ENCODE measurements around the gene LIN7C.
"Not testable (repeated sequence)": the region's sequence is repeated elsewhere in the genome, so short reads cannot be mapped to it uniquely, and the experiment has no call there.

The LIN7C gene

GRCh38 chr11:27520226-27520625 is 13.7 kb upstream of the LIN7C start:
- H3K27me3 ChIP-seq (ENCODE audit: insufficient read depth, low read length, poor library complexity, severe bottlenecking), result no peaks in the 10 kb centered on the region
- no peaks in the 10 kb centered on the region for H3K79me2 ChIP-seq (ENCODE audit: insufficient read depth, low read length)
- no peak overlapping the region for H3K4me2 ChIP-seq (ENCODE audit: low read depth, low read length, poor library complexity, severe bottlenecking)
- no peaks in the 10 kb centered on the region for H3K9me2 ChIP-seq (replicated peaks; ENCODE audit: low read depth, low read length)
- H4K20me1 ChIP-seq (ENCODE audit: insufficient read depth, low read length, poor library complexity, severe bottlenecking), result no peaks in the 10 kb centered on the region
- no peaks in the 10 kb centered on the region for H3F3A ChIP-seq (ENCODE audit: low read depth)
- H3K4me3 ChIP-seq (ENCODE audit: low read length, poor library complexity, severe bottlenecking), result no peak overlapping the region
- H3K9ac ChIP-seq (ENCODE audit: low read depth, low read length, poor library complexity, severe bottlenecking), result no peak overlapping the region
- H2AFZ ChIP-seq (ENCODE audit: low read length), result no peak overlapping the region
- H3K4me1 ChIP-seq (ENCODE audit: insufficient read depth, low read length, poor library complexity, severe bottlenecking), result no peaks in the 10 kb centered on the region
- TF ChIP-seq CTCF (conservative IDR thresholded peaks at IDR 0.05; ENCODE audit: low read length), result no peak
- TF ChIP-seq EZH2phosphoT487 (IDR thresholded peaks at IDR 0.05; ENCODE audit: borderline replicate concordance), result no peak
- H3K36me3 ChIP-seq (ENCODE audit: insufficient read depth, low read length), result no peaks in the 10 kb centered on the region
- H3K9me3 ChIP-seq (ENCODE audit: insufficient read depth, low read depth, low read length), result no peaks in the 10 kb centered on the region

GRCh38 chr11:27518518-27518917 is 11.9 kb upstream of the LIN7C start:
- Histone ChIP-seq H3K9me3 (ENCODE audit: insufficient read depth, low read depth, low read length) (no peaks in the 10 kb centered on the region), H3K27me3 (ENCODE audit: insufficient read depth, low read length, poor library complexity, severe bottlenecking) (no peaks in the 10 kb centered on the region), H3K9ac (ENCODE audit: low read depth, low read length, poor library complexity, severe bottlenecking) (no peak overlapping the region), H3K4me2 (ENCODE audit: low read depth, low read length, poor library complexity, severe bottlenecking) (no peak overlapping the region), H4K20me1 (ENCODE audit: insufficient read depth, low read length, poor library complexity, severe bottlenecking) (no peaks in the 10 kb centered on the region), H2AFZ (ENCODE audit: low read length) (no peak overlapping the region), H3K79me2 (ENCODE audit: insufficient read depth, low read length) (no peaks in the 10 kb centered on the region), H3K36me3 (ENCODE audit: insufficient read depth, low read length) (no peaks in the 10 kb centered on the region), H3K4me1 (ENCODE audit: insufficient read depth, low read length, poor library complexity, severe bottlenecking) (no peaks in the 10 kb centered on the region), H3K4me3 (ENCODE audit: low read length, poor library complexity, severe bottlenecking) (no peak overlapping the region), H3F3A (ENCODE audit: low read depth) (no peaks in the 10 kb centered on the region), H3K9me2 (replicated peaks; ENCODE audit: low read depth, low read length) (no peaks in the 10 kb centered on the region)
- no peak for TF ChIP-seq CTCF (conservative IDR thresholded peaks at IDR 0.05; ENCODE audit: low read length)
- TF ChIP-seq EZH2phosphoT487 (IDR thresholded peaks at IDR 0.05; ENCODE audit: borderline replicate concordance), result no peak

GRCh38 chr11:27517490-27517889 is 10.9 kb upstream of the LIN7C start:
- not testable (repeated sequence) for H3K9me2 ChIP-seq (replicated peaks; ENCODE audit: low read depth, low read length); H3K9ac ChIP-seq (ENCODE audit: low read depth, low read length, poor library complexity, severe bottlenecking); H3F3A ChIP-seq (ENCODE audit: low read depth); H3K4me1 ChIP-seq (ENCODE audit: insufficient read depth, low read length, poor library complexity, severe bottlenecking); H3K79me2 ChIP-seq (ENCODE audit: insufficient read depth, low read length); H3K36me3 ChIP-seq (ENCODE audit: insufficient read depth, low read length); H3K4me2 ChIP-seq (ENCODE audit: low read depth, low read length, poor library complexity, severe bottlenecking); H2AFZ ChIP-seq (ENCODE audit: low read length); H4K20me1 ChIP-seq (ENCODE audit: insufficient read depth, low read length, poor library complexity, severe bottlenecking); H3K9me3 ChIP-seq (ENCODE audit: insufficient read depth, low read depth, low read length); H3K4me3 ChIP-seq (ENCODE audit: low read length, poor library complexity, severe bottlenecking); H3K27me3 ChIP-seq (ENCODE audit: insufficient read depth, low read length, poor library complexity, severe bottlenecking)

GRCh38 chr11:27514558-27514957 is 8.0 kb upstream of the LIN7C start:
- no peaks in the 10 kb centered on the region for H3K79me2 ChIP-seq (ENCODE audit: insufficient read depth, low read length)
- no peaks in the 10 kb centered on the region for H3K9me3 ChIP-seq (ENCODE audit: insufficient read depth, low read depth, low read length)
- H3K36me3 ChIP-seq (ENCODE audit: insufficient read depth, low read length), result no peaks in the 10 kb centered on the region

More at GRCh38 chr11:27514558-27514957, 8.0 kb upstream of the LIN7C start:
- Histone ChIP-seq H3K9ac (ENCODE audit: low read depth, low read length, poor library complexity, severe bottlenecking) (no peak overlapping the region), H4K20me1 (ENCODE audit: insufficient read depth, low read length, poor library complexity, severe bottlenecking) (no peaks in the 10 kb centered on the region), H3F3A (ENCODE audit: low read depth) (no peaks in the 10 kb centered on the region), H3K9me2 (replicated peaks; ENCODE audit: low read depth, low read length) (no peaks in the 10 kb centered on the region), H3K4me1 (ENCODE audit: insufficient read depth, low read length, poor library complexity, severe bottlenecking) (no peaks in the 10 kb centered on the region), H3K4me2 (ENCODE audit: low read depth, low read length, poor library complexity, severe bottlenecking) (no peak overlapping the region), H3K4me3 (ENCODE audit: low read length, poor library complexity, severe bottlenecking) (no peak overlapping the region), H2AFZ (ENCODE audit: low read length) (no peak overlapping the region), H3K27me3 (ENCODE audit: insufficient read depth, low read length, poor library complexity, severe bottlenecking) (no peaks in the 10 kb centered on the region)
- TF ChIP-seq CTCF (conservative IDR thresholded peaks at IDR 0.05; ENCODE audit: low read length) (no peak), EZH2phosphoT487 (IDR thresholded peaks at IDR 0.05; ENCODE audit: borderline replicate concordance) (no peak)

All from Loucy (cell line).